Measurements from ENCODE around the gene NXT1. TPM values are rescaled to one million over a fixed set of nuclear protein-coding genes. Genes with fewer than 3 reads are reported as not detected.
A peak's percentile ranks its signal among the peaks of the same experiment; 100 is the strongest.
"Not testable (repeated sequence)": the region's sequence is repeated elsewhere in the genome, so short reads cannot be mapped to it uniquely, and the experiment has no call there.

Gene NXT1
- polyA plus RNA-seq (2012; ENCODE audit: missing spikeins) = 23.7 TPM

- DNase-seq (ENCODE audit: insufficient read length) = peak; percentile 81
- TF ChIP-seq POLR2A (IDR thresholded peaks at IDR 0.05; ENCODE audit: low read depth, low read length) (peak; percentile 77; the same call in 1 of the 2 replicates), POLR2AphosphoS5 (IDR thresholded peaks at IDR 0.05; ENCODE audit: low read depth, low read length) (peak; percentile 79), TAF1 (IDR thresholded peaks at IDR 0.05; ENCODE audit: borderline replicate concordance, low read depth, low read length) (no peak)
- peak; percentile 97 for FAIRE-seq
Measured at GRCh38 chr20:23350196-23350903, at the start of gene NXT1. Gene NXT1 (plus strand): TSS chr20:23350791. CDS start chr20:23354042, 3,251 bp downstream.

GRCh38 chr20:23301436-23302050 is 49.0 kb upstream of the NXT1 start:
- DNase-seq (ENCODE audit: insufficient read length) = no peak
- no peak for FAIRE-seq

GRCh38 chr20:23302386-23302785 is 48.2 kb upstream of the NXT1 start:
- TF ChIP-seq POLR2A (IDR thresholded peaks at IDR 0.05; ENCODE audit: low read depth, low read length) = no peak
- TF ChIP-seq POLR2AphosphoS5 (IDR thresholded peaks at IDR 0.05; ENCODE audit: low read depth, low read length) = no peak
- no peak for TF ChIP-seq TAF1 (IDR thresholded peaks at IDR 0.05; ENCODE audit: borderline replicate concordance, low read depth, low read length)
- no peak for FAIRE-seq
- DNase-seq (ENCODE audit: insufficient read length) = no peak

More at GRCh38 chr20:23301436-23302050, 49.0 kb upstream of the NXT1 start:
- TF ChIP-seq POLR2AphosphoS5 (IDR thresholded peaks at IDR 0.05; ENCODE audit: low read depth, low read length) = no peak
- no peak for TF ChIP-seq TAF1 (IDR thresholded peaks at IDR 0.05; ENCODE audit: borderline replicate concordance, low read depth, low read length)
- TF ChIP-seq POLR2A (IDR thresholded peaks at IDR 0.05; ENCODE audit: low read depth, low read length) = no peak

GRCh38 chr20:23302801-23303200 is 47.8 kb upstream of the NXT1 start:
- DNase-seq (ENCODE audit: insufficient read length) (no peak), FAIRE-seq (no peak)
- no peak for TF ChIP-seq POLR2A (IDR thresholded peaks at IDR 0.05; ENCODE audit: low read depth, low read length)

- FAIRE-seq (no peak), DNase-seq (ENCODE audit: insufficient read length) (no peak)
- TF ChIP-seq POLR2AphosphoS5 (IDR thresholded peaks at IDR 0.05; ENCODE audit: low read depth, low read length) (no peak), POLR2A (IDR thresholded peaks at IDR 0.05; ENCODE audit: low read depth, low read length) (no peak), TAF1 (IDR thresholded peaks at IDR 0.05; ENCODE audit: borderline replicate concordance, low read depth, low read length) (no peak)
Measured at GRCh38 chr20:23303325-23304102, 47.1 kb upstream of the NXT1 start.

- TF ChIP-seq POLR2A (IDR thresholded peaks at IDR 0.05; ENCODE audit: low read depth, low read length) (no peak), POLR2AphosphoS5 (IDR thresholded peaks at IDR 0.05; ENCODE audit: low read depth, low read length) (no peak), TAF1 (IDR thresholded peaks at IDR 0.05; ENCODE audit: borderline replicate concordance, low read depth, low read length) (no peak)
- FAIRE-seq = no peak
- no peak for DNase-seq (ENCODE audit: insufficient read length)
Measured at GRCh38 chr20:23304616-23305015, 46.0 kb upstream of the NXT1 start.

GRCh38 chr20:23305098-23305497 is 45.5 kb upstream of the NXT1 start:
- no peak for DNase-seq (ENCODE audit: insufficient read length)
- FAIRE-seq = no peak
- TF ChIP-seq POLR2AphosphoS5 (IDR thresholded peaks at IDR 0.05; ENCODE audit: low read depth, low read length) (no peak), TAF1 (IDR thresholded peaks at IDR 0.05; ENCODE audit: borderline replicate concordance, low read depth, low read length) (no peak), POLR2A (IDR thresholded peaks at IDR 0.05; ENCODE audit: low read depth, low read length) (no peak)

- not testable (repeated sequence) for DNase-seq (ENCODE audit: insufficient read length); FAIRE-seq
Measured at GRCh38 chr20:23307393-23307792, 43.2 kb upstream of the NXT1 start.

GRCh38 chr20:23308024-23308423 is 42.6 kb upstream of the NXT1 start:
- FAIRE-seq (no peak), DNase-seq (ENCODE audit: insufficient read length) (no peak)
- TF ChIP-seq POLR2A (IDR thresholded peaks at IDR 0.05; ENCODE audit: low read depth, low read length) (no peak), POLR2AphosphoS5 (IDR thresholded peaks at IDR 0.05; ENCODE audit: low read depth, low read length) (no peak), TAF1 (IDR thresholded peaks at IDR 0.05; ENCODE audit: borderline replicate concordance, low read depth, low read length) (no peak)

- FAIRE-seq = no peak
- DNase-seq (ENCODE audit: insufficient read length) = no peak
- TF ChIP-seq POLR2A (IDR thresholded peaks at IDR 0.05; ENCODE audit: low read depth, low read length) = no peak
- no peak for TF ChIP-seq TAF1 (IDR thresholded peaks at IDR 0.05; ENCODE audit: borderline replicate concordance, low read depth, low read length)
- no peak for TF ChIP-seq POLR2AphosphoS5 (IDR thresholded peaks at IDR 0.05; ENCODE audit: low read depth, low read length)
Measured at GRCh38 chr20:23308908-23309307, 41.7 kb upstream of the NXT1 start.

GRCh38 chr20:23309781-23310180 is 40.8 kb upstream of the NXT1 start:
- no peak for FAIRE-seq
- TF ChIP-seq POLR2A (IDR thresholded peaks at IDR 0.05; ENCODE audit: low read depth, low read length) (no peak), TAF1 (IDR thresholded peaks at IDR 0.05; ENCODE audit: borderline replicate concordance, low read depth, low read length) (no peak), POLR2AphosphoS5 (IDR thresholded peaks at IDR 0.05; ENCODE audit: low read depth, low read length) (no peak)
- no peak for DNase-seq (ENCODE audit: insufficient read length)

Measured in GM12892 (cell line).